ENCODE data around the gene MAP2K7.

MAP2K7 gene

DNA sequence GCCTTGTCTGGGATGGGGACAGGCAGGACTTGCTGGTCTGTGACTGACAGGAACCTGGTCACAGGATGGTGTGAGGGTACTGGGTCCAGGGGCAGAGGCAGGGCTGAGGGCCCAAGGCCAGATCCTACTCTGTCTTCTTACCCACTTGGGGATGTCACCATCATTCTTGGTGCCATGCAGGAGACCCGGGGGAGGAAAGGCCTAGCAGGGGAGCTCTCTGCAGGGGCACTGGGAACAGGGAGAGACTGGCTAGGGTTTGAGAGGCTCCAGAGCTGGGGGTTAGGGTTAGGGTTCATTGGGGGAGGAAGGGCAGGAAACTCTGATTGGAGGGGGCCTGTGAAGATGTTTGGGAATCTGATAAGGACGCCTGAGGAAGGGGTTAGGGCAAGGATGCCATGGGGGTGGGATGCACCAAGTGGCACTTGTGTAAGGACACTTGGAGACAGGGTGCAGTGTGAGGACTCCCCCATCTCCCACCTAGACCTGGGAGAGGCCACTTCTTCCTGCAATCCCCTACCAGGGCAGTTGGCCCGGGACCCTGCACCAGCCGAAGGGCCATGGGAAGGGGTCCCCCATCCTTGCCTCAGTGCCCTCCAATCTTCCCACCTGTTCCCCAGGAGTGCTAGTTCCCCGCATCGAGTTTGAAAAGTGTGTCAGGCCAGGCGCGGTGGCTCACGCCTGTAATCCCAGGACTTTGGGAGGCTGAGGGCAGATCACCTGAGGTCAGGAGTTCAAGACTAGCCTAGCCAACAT lies 36.4 kb upstream of the MAP2K7 start:
- no peak for DNase-seq

DNA sequence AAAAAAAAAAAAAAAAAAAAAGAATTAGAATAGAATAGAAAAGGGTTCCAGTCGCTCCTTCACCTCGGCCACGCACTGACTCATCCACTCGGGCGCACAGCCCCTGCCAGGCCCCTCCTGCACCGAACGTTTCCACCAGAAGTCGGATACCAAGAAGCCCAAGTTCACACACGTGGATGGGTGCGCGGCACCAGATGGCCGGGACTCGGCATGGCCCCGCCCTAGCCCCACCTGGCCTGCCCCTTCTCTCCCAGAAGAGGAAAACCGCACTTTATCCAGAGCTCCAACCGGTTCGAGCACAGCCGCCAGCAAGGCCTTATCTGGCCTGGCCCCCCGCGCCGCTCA lies 35.4 kb upstream of the MAP2K7 start:
- DNase-seq = no peak

DNA sequence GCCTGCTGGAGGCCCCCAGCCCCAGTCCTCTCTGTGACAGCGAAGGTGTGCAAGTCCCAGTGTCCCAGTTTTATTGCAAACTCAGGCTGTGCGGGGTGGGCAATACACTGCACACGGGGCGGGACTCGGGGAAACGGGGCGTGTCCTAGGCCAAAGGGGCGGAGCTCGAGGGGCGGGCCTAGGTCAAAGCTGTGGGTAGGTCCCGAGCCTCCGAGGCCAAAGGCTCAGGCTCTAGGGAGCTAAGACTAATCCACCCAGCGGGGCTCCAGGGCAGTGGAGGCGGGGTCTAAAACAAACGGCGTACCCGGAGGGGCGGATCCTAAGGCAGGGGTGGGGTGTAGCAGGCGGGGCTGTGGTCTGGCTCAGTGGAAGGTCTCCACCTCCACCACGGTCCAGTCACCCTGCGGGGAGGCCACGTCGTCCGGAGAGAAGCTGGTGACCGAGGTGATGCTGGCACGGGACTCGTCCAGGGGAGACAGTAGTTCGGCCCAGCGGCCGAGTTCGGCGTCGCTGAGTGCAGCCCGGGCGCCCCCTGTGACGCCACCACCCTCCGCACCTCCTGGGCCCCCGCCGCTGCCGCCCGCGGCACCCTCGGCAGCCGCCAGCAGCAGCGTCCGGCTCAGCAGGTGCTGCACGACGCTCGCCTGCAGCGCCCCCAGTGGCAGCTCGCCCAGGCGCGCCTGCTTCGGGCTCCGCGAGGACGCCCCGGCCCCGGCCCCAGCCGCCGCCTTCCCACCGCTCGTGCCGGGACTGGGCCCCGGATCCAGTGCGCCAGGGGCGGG lies 34.8 kb upstream of the MAP2K7 start:
- peak; percentile 65 for DNase-seq

DNA sequence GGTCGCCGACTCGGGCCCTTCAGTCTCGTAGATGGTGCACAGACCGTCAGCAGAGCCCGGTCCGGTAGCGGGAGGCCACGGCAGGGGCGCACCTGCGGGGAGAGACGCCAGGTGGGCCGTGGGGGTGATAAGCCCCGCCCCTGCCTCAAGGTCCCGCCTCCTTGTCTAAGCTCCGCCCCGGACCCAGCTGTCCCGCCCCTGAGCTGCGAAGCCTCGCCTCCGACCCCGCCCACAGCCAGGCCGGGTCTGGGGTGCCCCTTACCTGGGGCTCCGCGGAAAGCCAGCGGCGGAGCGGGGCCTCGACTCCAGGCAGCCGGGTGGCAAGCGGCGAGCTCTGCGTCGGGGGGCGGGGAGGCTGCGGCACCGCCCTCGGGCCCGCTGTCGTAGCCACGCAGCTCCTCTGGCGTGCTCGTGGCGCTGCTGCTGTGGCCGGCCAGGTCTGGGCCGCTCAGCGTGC lies 34.2 kb upstream of the MAP2K7 start:
- DNase-seq = peak; percentile 28

DNA sequence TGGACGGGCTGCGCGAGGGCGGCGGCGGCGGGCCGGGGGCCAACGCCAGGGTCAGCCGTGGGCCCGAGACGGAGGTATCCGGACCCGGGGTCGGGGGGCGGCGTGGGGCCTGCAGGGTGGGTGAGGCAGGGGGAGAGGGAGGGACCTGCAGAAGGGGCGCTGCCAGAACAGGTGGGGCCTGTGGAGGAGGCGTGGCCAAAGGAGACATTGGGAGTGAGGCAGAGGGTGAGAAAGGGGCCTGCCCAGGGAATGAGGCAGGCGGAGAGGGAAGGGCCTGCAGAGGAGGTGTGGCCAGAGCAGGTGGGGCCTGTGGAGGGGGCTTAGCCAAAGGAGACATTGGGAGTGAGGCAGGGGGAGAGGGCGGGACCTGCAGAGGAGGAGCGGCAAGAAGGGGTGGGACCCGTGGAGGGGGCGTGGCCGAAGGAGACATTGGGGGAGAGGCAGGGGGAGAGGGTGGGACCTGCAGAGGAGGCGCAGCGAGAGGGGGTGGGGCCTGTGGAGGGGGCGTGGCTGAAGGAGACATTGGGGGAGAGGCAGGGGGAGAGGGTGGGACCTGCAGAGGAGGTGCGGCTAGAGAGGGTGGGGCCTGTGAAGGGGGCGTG lies 33.7 kb upstream of the MAP2K7 start:
- peak; percentile 29 for DNase-seq

DNA sequence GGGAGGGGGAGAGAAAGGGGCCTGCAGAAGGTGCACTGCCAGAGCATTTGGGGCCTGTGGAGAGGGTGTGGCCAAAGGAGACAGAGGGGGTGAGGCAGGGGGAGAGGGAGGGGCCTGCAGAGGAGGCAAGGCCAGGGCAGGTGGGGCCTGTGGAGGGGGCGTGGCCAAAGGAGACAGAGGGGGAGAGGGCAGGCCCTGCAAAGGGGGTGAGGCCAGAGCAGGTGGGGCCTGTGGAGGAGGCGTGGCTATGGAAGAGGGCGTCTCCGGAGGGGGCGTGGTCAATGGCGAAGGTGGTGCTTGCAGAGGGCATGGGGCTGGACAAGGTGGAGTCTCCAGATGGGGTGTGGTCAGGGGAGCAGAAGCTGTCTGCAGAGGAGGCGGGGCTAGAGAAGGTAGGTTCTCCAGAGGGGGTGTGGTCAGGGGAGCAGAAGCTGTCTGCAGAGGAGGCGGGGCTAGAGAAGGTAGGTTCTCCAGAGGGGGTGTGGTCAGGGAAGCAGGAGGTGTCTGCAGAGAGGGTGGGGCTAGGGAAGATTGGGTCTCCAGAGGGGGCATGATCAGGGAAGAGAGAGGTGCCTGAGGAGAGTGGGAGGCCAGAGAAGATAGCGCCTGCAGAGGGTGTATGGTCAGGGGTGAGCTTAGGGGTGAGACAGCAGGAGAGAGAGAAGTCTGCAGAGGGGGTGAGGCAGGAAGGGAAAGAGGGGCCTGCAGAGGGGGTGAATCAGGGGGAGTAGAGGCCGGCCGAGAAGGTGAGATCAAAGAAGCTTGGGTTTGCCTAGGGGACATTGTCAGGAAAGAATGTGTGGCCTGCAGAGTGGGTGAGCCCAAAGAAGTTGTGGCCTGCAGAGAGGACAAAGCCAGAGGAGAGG lies 32.9 kb upstream of the MAP2K7 start:
- peak; percentile 28 for DNase-seq

DNA sequence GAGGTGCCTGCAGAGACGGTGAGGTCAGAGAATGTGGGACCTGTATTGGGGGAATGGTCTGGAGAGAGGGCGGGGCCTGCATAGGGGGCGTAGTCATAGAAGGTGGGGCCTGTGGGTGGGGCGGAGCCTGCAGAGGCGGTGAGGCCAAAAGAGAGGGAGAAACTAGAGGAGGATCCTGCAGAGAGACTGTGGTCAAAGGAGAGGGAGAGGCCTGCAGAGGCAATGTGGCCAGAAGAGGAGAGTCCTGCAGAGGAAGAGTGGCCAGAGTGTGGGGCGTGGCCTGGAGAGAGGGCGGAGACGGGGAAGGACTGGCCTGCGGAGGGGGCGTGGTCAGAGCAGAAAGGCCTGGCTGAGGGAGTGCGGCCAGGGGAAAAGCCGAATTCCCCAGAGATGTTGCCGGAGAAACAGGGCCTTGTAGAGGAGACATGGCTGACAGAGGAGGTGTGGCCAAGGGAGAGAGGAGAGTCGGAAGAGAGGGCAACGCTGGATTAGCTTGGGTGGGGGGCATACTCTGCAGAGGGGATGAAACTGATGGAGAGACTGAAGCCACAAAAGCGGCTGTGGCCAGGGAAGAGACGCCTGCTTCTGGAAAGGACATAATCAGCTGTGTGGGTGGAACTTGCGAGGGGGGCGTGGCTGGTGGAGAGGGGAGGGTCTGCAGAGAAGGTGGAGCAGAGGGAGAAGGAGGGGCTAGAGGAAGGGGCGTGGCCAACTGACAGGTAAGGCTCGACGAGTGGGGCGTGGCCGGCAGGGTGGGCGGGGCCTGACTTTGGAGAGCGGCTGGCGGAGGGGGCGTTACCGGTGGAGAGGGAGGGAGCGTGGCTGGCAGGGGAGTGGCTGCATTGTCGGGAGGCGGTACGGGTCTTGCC lies 32.0 kb upstream of the MAP2K7 start:
- peak; percentile 89 for DNase-seq

DNA sequence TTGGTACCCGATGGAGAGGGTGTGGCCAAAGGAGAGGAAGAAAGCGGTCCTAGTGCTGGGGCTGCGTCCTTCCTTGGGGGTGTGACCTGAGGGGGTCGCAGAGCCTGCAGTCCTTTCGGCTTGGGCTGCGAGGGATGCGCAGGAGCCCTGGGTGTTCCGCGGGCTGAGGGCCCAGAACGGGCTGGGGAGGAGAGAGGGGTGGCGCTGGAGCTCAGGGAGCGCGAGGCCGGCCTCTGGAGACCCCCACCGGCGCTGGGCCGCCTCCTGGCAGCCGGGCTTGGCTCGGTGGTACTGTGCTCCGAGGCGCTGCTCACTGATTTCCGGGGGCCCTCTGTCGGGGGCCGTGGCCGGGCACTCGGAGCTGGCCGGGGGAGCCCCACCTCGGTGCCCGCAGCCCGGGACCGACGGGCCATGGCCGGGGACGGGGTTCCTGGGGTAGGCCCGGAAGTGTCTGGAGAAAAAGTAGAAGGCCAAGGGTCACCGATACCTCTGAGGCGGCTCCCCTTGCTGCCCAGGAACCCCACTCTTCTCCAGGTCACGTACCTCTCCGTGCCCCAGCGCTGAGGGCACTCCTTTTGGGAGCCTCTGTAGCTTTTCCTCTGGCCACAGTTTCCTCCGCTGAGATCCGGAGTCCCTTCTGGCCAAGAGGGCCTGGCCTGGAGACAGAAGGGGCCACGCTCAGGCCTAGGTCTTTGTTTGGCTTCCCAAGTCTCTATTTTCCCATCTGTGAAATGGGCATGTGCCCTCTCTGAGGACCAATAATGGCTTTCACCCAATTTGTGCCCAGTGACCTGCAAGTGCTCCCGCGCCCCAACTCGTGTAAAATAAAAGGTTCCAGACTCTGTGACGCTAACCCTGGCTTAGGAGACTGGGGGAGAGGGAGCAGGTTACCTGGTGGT lies 31.1 kb upstream of the MAP2K7 start:
- DNase-seq = no peak

DNA sequence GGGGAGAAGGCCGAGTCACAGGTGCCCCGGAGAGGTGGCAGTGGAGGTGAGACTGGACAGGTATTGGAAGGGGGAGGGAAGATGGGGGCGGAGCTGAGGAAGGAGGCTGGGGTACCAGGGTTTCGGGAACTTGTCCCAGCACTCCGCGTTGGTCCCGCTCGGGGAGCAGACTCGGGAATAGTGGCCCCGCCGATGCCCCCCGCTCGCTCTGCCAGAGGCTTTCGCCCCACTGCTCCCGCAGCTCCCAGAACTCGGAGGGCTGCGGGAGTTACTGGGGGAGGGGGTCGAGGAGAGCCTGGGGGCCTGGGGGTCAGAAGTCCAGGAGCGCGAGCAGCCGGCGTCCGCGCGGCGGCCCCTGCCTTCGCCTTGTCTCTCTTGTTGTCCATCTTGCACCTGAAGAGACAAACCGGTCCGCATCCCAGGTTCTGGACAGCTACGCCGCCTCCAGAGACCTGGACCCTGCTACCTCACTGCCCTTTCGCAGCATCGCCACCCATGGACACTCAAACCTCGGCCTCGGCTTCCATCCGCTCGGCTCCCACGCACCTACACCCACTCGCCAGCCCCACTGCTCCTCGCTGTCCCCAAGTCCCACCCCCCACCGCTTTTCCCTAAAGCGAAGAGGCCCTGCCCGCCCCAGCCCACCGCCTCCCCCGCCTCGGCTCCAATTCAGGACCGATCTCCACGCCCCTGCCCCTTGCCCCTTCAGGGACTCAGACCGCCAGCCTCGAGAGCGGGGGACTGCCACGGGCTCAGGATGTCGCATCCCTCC lies 30.2 kb upstream of the MAP2K7 start:
- DNase-seq = no peak

DNA sequence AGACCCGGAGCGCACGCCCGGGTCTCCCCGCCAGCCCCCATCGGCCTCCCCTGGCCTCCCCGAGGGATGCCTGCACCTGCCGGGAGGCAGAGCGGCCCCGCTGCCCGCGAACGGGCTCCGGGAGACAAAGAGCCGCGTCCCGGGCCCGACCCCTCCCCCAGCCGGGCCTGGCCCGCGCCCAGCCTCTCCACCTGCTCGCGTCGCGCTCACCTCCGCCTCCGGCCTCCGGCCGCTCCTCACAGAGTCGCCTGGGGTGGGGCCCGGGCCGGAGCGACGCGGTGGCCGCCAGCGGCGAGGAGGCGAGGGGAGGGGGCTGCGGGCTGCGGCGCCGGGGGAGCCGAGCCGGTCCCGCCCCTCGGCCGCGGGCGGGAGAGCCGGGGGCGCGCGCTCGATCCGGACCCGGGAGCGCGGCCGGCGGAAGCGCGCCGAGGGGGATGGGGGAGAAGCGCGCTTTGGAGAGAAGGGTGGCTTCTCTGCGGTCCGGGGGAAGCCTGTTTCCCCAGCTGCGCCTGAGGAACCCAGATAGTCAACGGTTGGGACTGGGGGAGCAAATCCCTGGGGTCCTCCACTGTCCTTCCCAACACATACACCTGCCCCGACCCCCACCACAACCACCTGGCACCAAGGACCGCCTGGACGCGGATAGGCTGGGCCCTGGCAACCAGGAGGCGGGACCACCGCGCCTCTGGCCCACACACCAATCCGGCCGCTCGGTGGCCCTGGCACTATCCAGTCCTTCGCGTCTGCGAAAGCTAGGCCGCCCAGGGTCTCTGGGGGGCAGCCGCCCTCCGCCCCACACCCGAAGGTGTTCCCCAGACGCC lies 29.4 kb upstream of the MAP2K7 start, which contains the start of gene PRR36:
Gene PRR36 (minus strand): TSS at position 315 of the 821 bp plus-strand sequence. CDS start 701 bp downstream, outside the sequence.
- no peak for DNase-seq

DNA sequence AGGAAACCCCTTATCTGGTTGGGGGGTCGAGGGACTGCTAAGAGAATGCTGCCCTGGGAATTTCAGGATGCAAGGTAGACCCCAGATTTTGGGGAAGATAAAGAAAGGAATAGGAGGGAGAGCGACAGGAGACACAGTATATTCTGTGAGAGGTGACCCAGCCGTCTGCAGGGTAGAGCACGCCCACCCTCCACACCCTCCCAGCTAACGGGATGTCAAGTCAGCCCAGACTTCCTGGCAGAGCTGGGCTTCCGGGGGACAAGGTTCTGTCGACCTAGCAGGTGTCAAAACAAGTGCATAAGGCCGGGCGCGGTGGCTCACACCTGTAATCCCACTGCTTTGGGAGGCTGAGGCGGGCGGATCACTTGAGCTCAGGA lies 28.8 kb upstream of the MAP2K7 start:
- DNase-seq = no peak

DNA sequence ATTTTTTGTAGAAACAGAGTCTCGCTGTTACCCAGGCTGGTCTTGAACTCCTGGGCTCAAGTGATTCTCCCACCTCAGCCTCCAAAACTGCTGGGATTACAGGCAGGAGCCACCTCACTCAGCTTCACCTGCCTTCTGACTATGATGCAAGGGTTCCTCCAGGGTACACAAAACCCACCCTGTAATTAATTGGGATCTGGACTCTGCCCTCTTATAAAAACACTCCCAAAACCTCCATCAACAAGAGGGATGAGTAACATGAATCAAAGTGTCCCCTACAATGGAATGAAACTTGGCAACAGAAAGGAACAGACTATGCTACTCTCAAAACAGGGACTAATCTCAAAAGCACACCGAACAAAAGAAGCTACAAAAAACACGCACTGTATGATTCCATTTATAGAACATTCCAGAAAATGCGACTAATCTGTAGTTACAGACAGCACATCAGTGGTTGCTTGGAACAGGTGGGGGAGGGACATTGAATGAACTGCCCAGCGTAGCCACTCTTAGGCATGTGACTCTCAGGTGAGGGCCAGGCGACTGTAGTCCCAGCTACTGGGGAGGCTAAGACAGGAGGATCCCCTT lies 26.3 kb upstream of the MAP2K7 start:
- DNase-seq = peak; percentile 51

DNA sequence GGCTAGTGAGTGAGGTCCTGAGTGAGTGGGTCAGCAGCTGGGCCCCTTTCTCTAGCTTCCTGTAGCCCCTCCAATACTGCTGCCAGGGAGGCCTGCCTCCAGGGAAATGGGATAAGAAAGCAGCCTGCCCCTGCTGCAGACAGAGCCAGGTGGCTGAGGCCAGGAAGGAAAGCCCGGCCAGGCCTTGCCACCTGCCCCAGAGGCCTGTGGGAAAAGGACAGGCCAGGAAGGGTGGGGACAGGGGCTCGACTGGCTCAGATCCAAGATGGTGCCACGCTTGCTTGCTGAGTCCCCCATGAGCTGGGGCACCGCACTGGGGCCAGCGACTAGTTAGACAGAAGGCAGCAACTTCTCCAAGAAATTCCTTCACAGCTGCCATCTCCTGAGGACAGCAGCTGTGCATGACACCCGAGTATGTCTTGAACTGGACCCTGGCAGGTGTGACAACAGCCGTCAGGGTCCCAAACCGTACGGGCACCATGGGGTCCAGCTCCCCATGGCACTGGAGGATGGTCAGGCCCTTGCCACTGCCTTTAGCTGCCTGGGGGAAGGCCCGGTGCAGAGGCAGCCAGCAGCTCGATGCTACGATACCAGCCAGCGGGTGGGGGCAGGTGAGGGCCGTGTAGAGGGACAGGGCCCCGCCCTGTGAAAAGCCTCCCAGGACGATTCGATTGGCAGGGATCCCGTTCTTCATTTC lies 24.4 kb upstream of the MAP2K7 start:
- DNase-seq = no peak

DNA sequence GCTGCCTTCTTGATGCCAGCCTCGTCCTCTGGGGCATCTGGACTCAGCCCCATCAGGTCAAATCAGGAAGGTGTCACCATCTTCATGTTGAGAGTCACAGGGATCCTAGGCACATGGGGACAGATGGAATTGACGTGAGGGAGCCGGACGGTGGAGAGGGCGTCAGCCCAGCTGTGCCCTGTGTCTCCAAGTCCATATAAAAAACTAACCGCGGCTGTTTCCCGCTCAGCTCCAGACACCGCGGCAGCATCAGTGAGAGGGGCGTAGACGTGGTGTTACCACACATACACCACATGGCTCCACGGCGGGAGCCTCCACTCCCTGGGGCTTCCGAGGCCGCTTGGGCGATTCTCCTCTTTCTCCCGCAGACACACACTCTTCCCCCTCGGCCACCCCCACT lies 23.8 kb upstream of the MAP2K7 start:
- DNase-seq = no peak

DNA sequence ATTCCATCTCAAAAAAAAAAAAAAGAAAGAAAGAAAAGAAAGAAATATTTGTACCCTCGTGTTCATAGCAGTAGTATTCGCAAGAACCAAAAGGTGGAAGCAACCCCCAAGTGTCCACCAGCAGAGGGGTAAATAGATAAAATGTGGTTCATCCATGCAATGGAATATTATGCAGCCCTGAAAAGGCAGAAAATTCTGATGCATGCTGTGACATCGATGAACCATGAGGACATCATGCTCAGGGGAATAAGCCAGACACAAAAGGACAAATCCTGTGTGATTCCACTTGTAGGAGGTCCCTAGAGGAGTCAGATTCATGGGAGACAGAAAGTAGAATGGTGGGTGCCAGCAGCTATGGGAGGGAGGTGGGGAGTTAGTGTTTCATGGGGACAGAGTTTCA lies 21.8 kb upstream of the MAP2K7 start:
- DNase-seq = no peak

DNA sequence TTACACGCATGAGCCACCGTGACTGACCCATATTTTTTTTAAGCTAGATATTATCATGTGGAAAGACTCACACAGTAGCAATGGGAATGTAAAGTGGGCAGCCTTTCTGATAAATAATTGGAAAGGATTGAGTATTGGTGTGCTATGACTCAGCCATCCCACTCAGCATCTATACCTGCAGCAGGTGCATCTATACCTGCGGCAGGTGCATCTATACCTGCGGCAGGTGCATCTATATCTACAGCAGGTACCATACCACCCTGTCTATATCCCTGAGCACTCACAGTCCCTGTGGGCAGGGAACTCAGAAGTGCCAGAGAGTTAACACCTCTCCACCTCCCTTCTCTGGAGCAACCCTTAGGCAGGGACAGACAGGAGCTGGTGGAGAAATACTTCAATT lies 20.6 kb upstream of the MAP2K7 start:
- no peak for DNase-seq

DNA sequence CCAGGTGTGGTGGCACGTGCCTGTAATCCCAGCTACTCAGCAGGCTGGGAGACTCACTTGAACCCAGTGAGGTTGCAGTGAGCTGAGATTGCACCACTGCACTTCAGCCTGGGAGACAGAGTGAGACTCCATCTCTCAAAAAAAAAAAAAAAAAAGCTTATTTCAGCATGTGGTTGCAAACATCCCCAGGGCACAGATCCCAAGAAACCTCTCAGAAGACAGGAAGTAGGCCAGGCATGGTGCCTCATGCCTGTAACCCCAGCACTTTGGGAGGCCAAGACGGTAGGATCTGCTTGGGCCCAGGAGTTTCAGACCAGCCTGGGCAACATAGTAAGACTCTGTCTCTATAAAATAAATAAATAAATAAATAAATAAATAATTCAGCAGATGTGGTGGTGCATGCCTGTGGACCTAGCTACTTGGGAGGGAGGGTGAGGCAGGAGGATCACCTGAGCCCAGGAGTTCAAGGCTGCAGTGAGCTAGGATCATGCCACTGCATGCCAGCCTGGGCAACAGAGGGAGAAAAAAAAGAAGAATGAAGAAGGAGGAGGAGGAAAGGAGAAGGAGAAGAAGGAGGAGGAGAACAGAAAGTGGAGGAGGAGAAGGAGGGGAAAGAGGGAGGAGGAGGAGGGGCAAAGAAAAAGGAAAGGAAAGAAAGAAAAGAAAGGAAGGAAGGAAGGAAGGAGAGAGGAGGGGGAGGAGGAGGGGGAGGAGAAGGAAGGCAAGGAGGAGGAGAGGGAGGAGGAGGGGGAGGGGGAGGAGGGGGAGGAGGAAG lies 19.7 kb upstream of the MAP2K7 start:
- peak; percentile 36 for DNase-seq
